H9 (cell line): Measurements from ENCODE around the gene CSRP1. TPM values are rescaled to one million over a fixed set of nuclear protein-coding genes. Genes with fewer than 3 reads are reported as not detected.

ENCODE experiments used
- DNase-seq: peaks from one replicate; pipeline ENCODE4 v3.0.0-alpha.2; 2017
- H2AFZ ChIP-seq: one replicate; pipeline ENCODE4 v1.6.1; 2013; ENCODE audit warnings: mild to moderate bottlenecking, low read length, control low read depth, moderate library complexity
- H2AK5ac ChIP-seq: 2 replicates; pipeline ENCODE4 v1.6.1; 2013; ENCODE audit warnings: low read length, control low read depth, mixed read lengths; ENCODE audit not compliant: insufficient read length
- H2BK120ac ChIP-seq: one replicate; pipeline ENCODE4 v1.6.1; 2013; ENCODE audit warnings: low read depth, mild to moderate bottlenecking, low read length, control low read depth, inconsistent platforms; ENCODE audit not compliant: poor library complexity, severe bottlenecking
- H2BK12ac ChIP-seq: 2 replicates; pipeline ENCODE4 v1.6.1; 2013; ENCODE audit warnings: low read length, control low read depth, mixed read lengths, low read depth; ENCODE audit not compliant: insufficient read length
- H2BK15ac ChIP-seq: 2 replicates; pipeline ENCODE4 v1.6.1; 2013; ENCODE audit warnings: low read depth, low read length, control low read depth
- H2BK20ac ChIP-seq: one replicate; pipeline ENCODE4 v1.6.1; 2013; ENCODE audit warnings: low read depth, mild to moderate bottlenecking, low read length, control low read depth, inconsistent platforms; ENCODE audit not compliant: poor library complexity, severe bottlenecking
- H2BK5ac ChIP-seq: 2 replicates; pipeline ENCODE4 v1.6.1; 2013; ENCODE audit warnings: low read length, control low read depth, mixed read lengths; ENCODE audit not compliant: insufficient read length
- H3K14ac ChIP-seq: 2 replicates; pipeline ENCODE4 v1.6.1; 2013; ENCODE audit warnings: low read length, control low read depth; ENCODE audit not compliant: insufficient read depth
- H3K18ac ChIP-seq: 2 replicates; pipeline ENCODE4 v1.6.1; 2013; ENCODE audit warnings: low read depth, mild to moderate bottlenecking, mixed read lengths, low read length, control low read depth; ENCODE audit not compliant: insufficient read length
- H3K23ac ChIP-seq: 2 replicates; pipeline ENCODE4 v1.6.1; 2013; ENCODE audit warnings: low read length, control low read depth, mixed read lengths, low read depth; ENCODE audit not compliant: insufficient read length
- H3K23me2 ChIP-seq: 2 replicates; pipeline ENCODE4 v1.6.1; 2013; ENCODE audit warnings: low read depth, mild to moderate bottlenecking, mixed read lengths, low read length, control low read depth; ENCODE audit not compliant: insufficient read length, poor library complexity, severe bottlenecking
- H3K27ac ChIP-seq: 2 replicates; pipeline ENCODE4 v1.5.1; 2013; ENCODE audit warnings: low read length, control low read depth, mixed read lengths, low read depth; ENCODE audit not compliant: insufficient read length
- H3K27me3 ChIP-seq: 2 replicates; pipeline ENCODE4 v1.6.1; 2013; ENCODE audit warnings: low read length, control low read depth, inconsistent platforms; ENCODE audit not compliant: insufficient read depth
- H3K4ac ChIP-seq: 2 replicates; pipeline ENCODE4 v1.6.1; 2013; ENCODE audit warnings: low read depth, mild to moderate bottlenecking, control low read depth, inconsistent platforms, low read length, moderate library complexity
- H3K4me1 ChIP-seq: 2 replicates; pipeline ENCODE4 v1.6.1; 2013; ENCODE audit warnings: low read length, control low read depth, inconsistent platforms; ENCODE audit not compliant: insufficient read depth
- H3K4me2 ChIP-seq: 2 replicates; pipeline ENCODE4 v1.6.1; 2013; ENCODE audit warnings: low read length, control low read depth, mixed read lengths; ENCODE audit not compliant: insufficient read length, insufficient read depth
- H3K56ac ChIP-seq: 2 replicates; pipeline ENCODE4 v1.6.1; 2013; ENCODE audit warnings: low read depth, mild to moderate bottlenecking, mixed read lengths, low read length, control low read depth; ENCODE audit not compliant: insufficient read length
- H3K79me1 ChIP-seq: 2 replicates; pipeline ENCODE4 v1.6.1; 2013; ENCODE audit warnings: low read depth, mild to moderate bottlenecking, moderate library complexity, low read length, control low read depth, inconsistent platforms; ENCODE audit not compliant: insufficient read depth, poor library complexity, severe bottlenecking
- H3K79me2 ChIP-seq: 2 replicates; pipeline ENCODE4 v1.6.1; 2013; ENCODE audit warnings: low read length, control low read depth, inconsistent platforms; ENCODE audit not compliant: insufficient read depth
- H3K9ac ChIP-seq: 2 replicates; pipeline ENCODE4 v1.6.1; 2013; ENCODE audit warnings: low read length, control low read depth, mixed read lengths; ENCODE audit not compliant: insufficient read length; ENCODE audit errors: extremely low read depth
- H3K9me3 ChIP-seq: one replicate; pipeline ENCODE4 v1.6.1; 2013; ENCODE audit warnings: low read depth, low read length, inconsistent platforms; ENCODE audit not compliant: control insufficient read depth
- H3T11ph ChIP-seq: one replicate; pipeline ENCODE4 v1.6.1; 2013; ENCODE audit warnings: mild to moderate bottlenecking, low read length, control low read depth, inconsistent platforms
- H4K20me1 ChIP-seq: one replicate; pipeline ENCODE4 v1.6.1; 2013; ENCODE audit not compliant: control insufficient read depth, insufficient read length, insufficient read depth
- H4K5ac ChIP-seq: 2 replicates; pipeline ENCODE4 v1.6.1; 2013; ENCODE audit warnings: low read depth, mild to moderate bottlenecking, mixed read lengths, low read length, control low read depth; ENCODE audit not compliant: insufficient read length
- H4K8ac ChIP-seq: replicated peaks from 2 replicates; pipeline ENCODE4 v1.6.1; 2013; ENCODE audit warnings: low read length, control low read depth, mixed read lengths, low read depth; ENCODE audit not compliant: insufficient read length
- H4K91ac ChIP-seq: 2 replicates; pipeline ENCODE4 v1.6.1; 2013; ENCODE audit warnings: low read depth, mild to moderate bottlenecking, moderate library complexity, mixed read lengths, low read length, control low read depth; ENCODE audit not compliant: insufficient read length
- H3K27ac Mint-ChIP-seq, 3 experiments: 2 replicates in 2 of 3; 3 replicates in 1 of 3; pipeline ENCODE4 v1.8.0; 2020 to 2021; ENCODE audit warnings: mixed read lengths in 3 of 3, mild to moderate bottlenecking in 1 of 3, moderate library complexity in 1 of 3
- H3K27me3 Mint-ChIP-seq: 2 replicates; pipeline ENCODE4 v1.8.0; 2021; ENCODE audit warnings: low read depth, mild to moderate bottlenecking, moderate library complexity, mixed read lengths
- H3K36me3 Mint-ChIP-seq, 3 experiments: 2 replicates in 2 of 3; 3 replicates in 1 of 3; pipeline ENCODE4 v1.8.0; 2020 to 2021; ENCODE audit warnings: low read depth in 3 of 3, mixed read lengths in 3 of 3; ENCODE audit not compliant: insufficient read depth in 1 of 3
- H3K4me1 Mint-ChIP-seq, 2 experiments: 2 replicates each; pipeline ENCODE4 v1.8.0; 2020; ENCODE audit warnings: mixed read lengths in 2 of 2
- H3K4me3 Mint-ChIP-seq, 2 experiments: 2 replicates in 1 of 2; 3 replicates in 1 of 2; pipeline ENCODE4 v1.8.0; 2020 to 2021; ENCODE audit warnings: mild to moderate bottlenecking in 2 of 2, mixed read lengths in 2 of 2, moderate library complexity in 1 of 2
- H3K9me3 Mint-ChIP-seq, 2 experiments: 2 replicates in 1 of 2; 3 replicates in 1 of 2; pipeline ENCODE4 v1.8.0; 2020; ENCODE audit warnings: mild to moderate bottlenecking in 2 of 2, mixed read lengths in 2 of 2, moderate library complexity in 1 of 2
- CTCF ChIP-seq: fragments of 200-600 bp; sonication (generic); conservative IDR thresholded peaks from 3 replicates; pipeline ENCODE4 v1.8.0; 2021; ENCODE audit warnings: antibody characterized with exemption, mild to moderate bottlenecking
- WGBS: extraction: QIAGEN DNeasy Blood & Tissue Kit; methylation state at CpG from one replicate; pipeline ENCODE4 v1.1.7; 2013; ENCODE audit warnings: missing lambda C conversion rate, low lambda C conversion rate, mixed read lengths; ENCODE audit not compliant: insufficient read length; ENCODE audit errors: extremely low coverage; 5-methylcytosine and 5-hydroxymethylcytosine counted together
- total RNA-seq: library from RNA; stranded (reverse); gene quantifications from 2 replicates; pipeline ENCODE4 v1.2.1, GENCODE V29; 2021

The CSRP1 gene
- total RNA-seq, 1 experiment from 2014 or later = 0.44 TPM

DNA sequence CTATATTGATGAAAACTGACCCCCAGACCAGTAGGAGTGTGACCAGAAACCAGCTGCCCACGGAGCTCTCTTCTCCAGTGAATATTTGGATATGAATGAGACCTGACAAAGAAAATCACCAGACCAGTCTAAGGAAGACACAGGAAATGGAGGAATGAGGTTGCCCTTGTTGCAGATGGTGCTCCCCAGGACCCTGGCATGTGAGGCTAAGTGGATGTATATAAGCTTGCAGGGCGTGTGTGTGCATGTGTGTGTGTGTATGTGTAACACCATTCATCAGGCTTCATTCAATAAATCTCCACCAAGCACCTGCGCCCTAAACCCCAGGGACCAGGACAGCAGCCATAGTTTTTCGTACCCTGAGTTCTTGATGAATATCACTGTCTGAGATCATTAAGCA is 52.3 kb downstream of the CSRP1 start:
- H3K4ac ChIP-seq = no peak overlapping the region
- H3K79me2 ChIP-seq = no peaks in the 10 kb centered on the region
- no peak overlapping the region for H4K5ac ChIP-seq
- no peak overlapping the region for H4K91ac ChIP-seq
- no peak overlapping the region for H3K27ac ChIP-seq
- TF ChIP-seq CTCF = no peak
- no peak overlapping the region for H3K23ac ChIP-seq
- H3T11ph ChIP-seq = no peak overlapping the region
- no CpG with 5 or more reads among the region's 4 CpGs for WGBS
- H3K4me3 Mint-ChIP-seq = no peak overlapping the region
- no peak overlapping the region for H3K9ac ChIP-seq
- no peak overlapping the region for H3K14ac ChIP-seq
- H3K36me3 Mint-ChIP-seq = no peaks in the 10 kb centered on the region
- H2AK5ac ChIP-seq = no peak overlapping the region
- H3K4me2 ChIP-seq = no peak overlapping the region
- H2BK15ac ChIP-seq = no peak overlapping the region
- H4K8ac ChIP-seq = no peak overlapping the region
- no peaks in the 10 kb centered on the region for H3K9me3 ChIP-seq
- H3K4me1 Mint-ChIP-seq = peaks cover 36 to 38% of the 10 kb centered on the region in 2 experiments
- no peak overlapping the region for H2BK12ac ChIP-seq
- no peaks in the 10 kb centered on the region for H3K23me2 ChIP-seq
- H2AFZ ChIP-seq = no peak overlapping the region
- H4K20me1 ChIP-seq = no peaks in the 10 kb centered on the region
- no peaks in the 10 kb centered on the region for H3K27me3 Mint-ChIP-seq
- H2BK120ac ChIP-seq = no peak overlapping the region
- H3K27ac Mint-ChIP-seq = no peak overlapping the region
- H2BK20ac ChIP-seq = no peak overlapping the region
- peaks cover 8% of the 10 kb centered on the region; the same call in 1 of the 2 replicates for H3K4me1 ChIP-seq
- no peaks in the 10 kb centered on the region for H3K79me1 ChIP-seq
- H3K18ac ChIP-seq = no peak overlapping the region
- no peak overlapping the region for H2BK5ac ChIP-seq
- H3K56ac ChIP-seq = no peak overlapping the region
- no peak for DNase-seq
- no peaks in the 10 kb centered on the region for H3K9me3 Mint-ChIP-seq
- H3K27me3 ChIP-seq = no peaks in the 10 kb centered on the region
